Right lobe of liver (tissue), 6 donors: ENCODE data around the gene PTPRU. TPM values are rescaled to one million over a fixed set of nuclear protein-coding genes. Genes with fewer than 3 reads are reported as not detected.

Experiments
- ATAC-seq, 4 donors: fragments of 200-7000 bp; cut with Tn5 transposase; one replicate each; pipeline ENCODE4 v1.9.1; 2020; ENCODE audit warnings: mild to moderate bottlenecking in 4 of 4, moderate library complexity in 4 of 4
- DNase-seq, 3 donors: peaks; one replicate each; pipeline ENCODE4 v3.0.0-alpha.2; 2020
- H3K27ac ChIP-seq, 3 donors: fragments of 200-600 bp; one replicate each; pipeline ENCODE4 v1.8.0; 2022
- H3K27me3 ChIP-seq, 2 donors: fragments of 200-600 bp; one replicate each; pipeline ENCODE4 v1.8.0; 2022
- H3K36me3 ChIP-seq, 4 donors: fragments of 200-600 bp; sonication (generic) in 1 of 4; one replicate each; pipeline versions ENCODE4 v1.5.1 to v1.8.0; 2017 to 2022; ENCODE audit warnings: control low read depth in 1 of 4
- H3K4me1 ChIP-seq, 4 donors: fragments of 200-600 bp; sonication (generic) in 1 of 4; one replicate each; pipeline versions ENCODE4 v1.5.1 to v1.8.0; 2017 to 2022; ENCODE audit warnings: control low read depth in 1 of 4
- H3K4me3 ChIP-seq, 3 donors: fragments of 200-600 bp; one replicate each; pipeline ENCODE4 v1.8.0; 2022
- H3K9me3 ChIP-seq, 4 donors: fragments of 200-600 bp; sonication (generic) in 1 of 4; one replicate each; pipeline versions ENCODE4 v1.5.1 to v1.8.0; 2017 to 2022; ENCODE audit warnings: control low read depth in 1 of 4
- POLR2A ChIP-seq: fragments of 450-650 bp; IDR thresholded peaks from one replicate; pipeline ENCODE4 v1.6.1; 2017; ENCODE audit warnings: antibody characterized with exemption, mild to moderate bottlenecking
- WGBS: methylation state at CpG from one replicate; pipeline ENCODE4 v1.1.6; 2018; ENCODE audit warnings: low coverage, low lambda C conversion rate; ENCODE audit not compliant: insufficient coverage; ENCODE audit errors: missing lambda C conversion rate; 5-methylcytosine and 5-hydroxymethylcytosine counted together
- intact Hi-C, 2 donors: fragments of 100-400 bp; cut with DNase I; formaldehyde crosslinking; loops; one replicate each; pipeline versions ENCODE4 v1.11.2 to v1.14.1; 2022
- total RNA-seq, 6 experiments: library from RNA; depleted of rRNA in 2 of 6; stranded (reverse); fragments of >200 nt in 2 of 6; fragmentation: NEBNext Ultra II Directional in 3 of 6; extraction: Animal tissue kit (Norgen Biotek cat#: 25700) in 3 of 6; gene quantifications; one replicate each; pipeline versions ENCODE4 v1.1.0 to v1.2.4, GENCODE V29; 2016 to 2023
- TF ChIP-seq, protein P1 (sequence below), 4 donors: fragments of 200-600 bp in 3 of 4; fragments of 450-650 bp in 1 of 4; IDR thresholded peaks; one replicate each; pipeline versions ENCODE4 v1.5.1 to v1.8.0; 2016 to 2022; ENCODE audit warnings: antibody characterized with exemption in 4 of 4, mild to moderate bottlenecking in 2 of 4
- donor health status: DM: no; HTN: yes; CAD: no.
- donor health status: DM: no; HTN: no; CAD: no.
- donor health status: DM: no; HTN: no; CAD: no.
- donor health status: DM: no; HTN: yes; CAD: no.
- donor health status: DM: no; HTN: yes; CAD: no.

The PTPRU gene
- total RNA-seq, 6 experiments from 2014 or later: 4.8 to 22.3 (median 14.5) TPM

DNA sequence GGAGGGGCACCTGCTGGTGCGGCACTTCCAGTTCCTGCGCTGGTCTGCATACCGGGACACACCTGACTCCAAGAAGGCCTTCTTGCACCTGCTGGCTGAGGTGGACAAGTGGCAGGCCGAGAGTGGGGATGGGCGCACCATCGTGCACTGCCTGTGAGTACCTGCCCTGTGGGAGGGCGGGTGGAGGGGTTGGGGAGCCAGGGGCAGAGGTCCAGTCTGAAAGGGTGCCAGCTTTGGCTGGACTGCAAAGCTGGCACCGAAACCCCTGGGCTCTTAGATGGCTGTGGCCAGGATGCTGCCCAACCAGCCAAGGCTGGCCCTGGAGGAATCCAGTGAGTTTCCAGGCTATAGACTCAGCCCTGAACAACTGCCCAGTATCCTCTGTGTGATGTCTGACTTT lies 87.3 kb downstream of the PTPRU start:
- intact Hi-C loops: no loop called here
- Histone ChIP-seq H3K4me1 (peaks cover 0 to 13% (median 0%) of the 10 kb centered on the region in 4 donors), H3K9me3 (no peaks in the 10 kb centered on the region), H3K27me3 (no peaks in the 10 kb centered on the region), H3K27ac (no peak overlapping the region), H3K36me3 (no peaks in the 10 kb centered on the region), H3K4me3 (no peak overlapping the region)
- WGBS: no CpG with 5 or more reads among the region's 8 CpGs
- no peak for TF ChIP-seq POLR2A
- TF ChIP-seq, protein P1, sequence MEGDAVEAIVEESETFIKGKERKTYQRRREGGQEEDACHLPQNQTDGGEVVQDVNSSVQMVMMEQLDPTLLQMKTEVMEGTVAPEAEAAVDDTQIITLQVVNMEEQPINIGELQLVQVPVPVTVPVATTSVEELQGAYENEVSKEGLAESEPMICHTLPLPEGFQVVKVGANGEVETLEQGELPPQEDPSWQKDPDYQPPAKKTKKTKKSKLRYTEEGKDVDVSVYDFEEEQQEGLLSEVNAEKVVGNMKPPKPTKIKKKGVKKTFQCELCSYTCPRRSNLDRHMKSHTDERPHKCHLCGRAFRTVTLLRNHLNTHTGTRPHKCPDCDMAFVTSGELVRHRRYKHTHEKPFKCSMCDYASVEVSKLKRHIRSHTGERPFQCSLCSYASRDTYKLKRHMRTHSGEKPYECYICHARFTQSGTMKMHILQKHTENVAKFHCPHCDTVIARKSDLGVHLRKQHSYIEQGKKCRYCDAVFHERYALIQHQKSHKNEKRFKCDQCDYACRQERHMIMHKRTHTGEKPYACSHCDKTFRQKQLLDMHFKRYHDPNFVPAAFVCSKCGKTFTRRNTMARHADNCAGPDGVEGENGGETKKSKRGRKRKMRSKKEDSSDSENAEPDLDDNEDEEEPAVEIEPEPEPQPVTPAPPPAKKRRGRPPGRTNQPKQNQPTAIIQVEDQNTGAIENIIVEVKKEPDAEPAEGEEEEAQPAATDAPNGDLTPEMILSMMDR (IDR thresholded peaks at IDR 0.05): no peak
- no peak for DNase-seq
- no peak for ATAC-seq

DNA sequence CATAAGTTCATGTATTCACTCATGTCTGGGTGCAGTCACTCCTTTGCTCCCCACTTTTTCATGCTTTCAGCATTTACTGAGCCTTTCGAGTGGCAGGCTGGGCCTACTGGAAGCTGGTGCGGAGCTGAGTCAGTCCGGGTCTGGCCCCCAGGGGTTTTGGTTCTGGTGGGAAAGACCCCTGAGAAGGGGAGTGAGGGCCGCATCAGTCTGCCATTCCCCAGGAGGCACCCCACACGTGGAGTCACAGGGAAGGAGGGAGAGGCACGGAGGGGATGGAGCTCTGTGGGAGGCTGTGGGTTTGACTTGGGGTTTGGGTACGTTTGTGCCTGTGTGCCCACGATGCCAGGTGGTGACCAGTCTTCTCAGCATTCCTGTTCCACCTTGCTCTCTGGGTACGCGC lies 87.9 kb downstream of the PTPRU start:
- no peak overlapping the region for H3K27ac ChIP-seq
- no peak for ATAC-seq
- H3K4me1 ChIP-seq: peaks cover 0 to 13% (median 0%) of the 10 kb centered on the region in 4 donors
- no peaks in the 10 kb centered on the region for H3K9me3 ChIP-seq
- H3K27me3 ChIP-seq: no peaks in the 10 kb centered on the region
- WGBS: 82% methylated on average over 4 of the region's 10 CpGs
- intact Hi-C loops: no loop called here
- no peaks in the 10 kb centered on the region for H3K36me3 ChIP-seq
- DNase-seq: no peak
- no peak overlapping the region for H3K4me3 ChIP-seq
- TF ChIP-seq, protein P1 (IDR thresholded peaks at IDR 0.05): no peak
- no peak for TF ChIP-seq POLR2A

GRCh38 chr1:29324771-29325351 lies 88.5 kb downstream of the PTPRU start:
- Histone ChIP-seq H3K27me3 (no peaks in the 10 kb centered on the region), H3K36me3 (no peaks in the 10 kb centered on the region), H3K4me3 (no peak overlapping the region), H3K27ac (no peak overlapping the region), H3K9me3 (no peaks in the 10 kb centered on the region), H3K4me1 (peaks cover 0 to 8% (median 0%) of the 10 kb centered on the region in 4 donors)
- 81% methylated on average over 14 of the region's 19 CpGs for WGBS
- ATAC-seq (no peak), DNase-seq (no peak)
- intact Hi-C loops: no loop called here
- TF ChIP-seq, protein P1 (IDR thresholded peaks at IDR 0.05): no peak
- no peak for TF ChIP-seq POLR2A

GRCh38 chr1:29325675-29326074 lies 89.4 kb downstream of the PTPRU start:
- TF ChIP-seq POLR2A: no peak
- TF ChIP-seq, protein P1 (IDR thresholded peaks at IDR 0.05): no peak
- no peak for DNase-seq
- H3K4me3 ChIP-seq: no peak overlapping the region
- no peaks in the 10 kb centered on the region for H3K27me3 ChIP-seq
- H3K27ac ChIP-seq: no peak overlapping the region
- peaks cover 0 to 8% (median 0%) of the 10 kb centered on the region in 4 donors for H3K4me1 ChIP-seq
- no peak for ATAC-seq
- no peaks in the 10 kb centered on the region for H3K9me3 ChIP-seq
- WGBS: no CpG with 5 or more reads among the region's 4 CpGs
- intact Hi-C loops: no loop called here
- no peaks in the 10 kb centered on the region for H3K36me3 ChIP-seq
